NCI-H1436 treated with DMSO at 0.1 percent for 48 hours (cell line): Measurements from ENCODE around the gene TRIP10.
"Not testable (repeated sequence)": the region's sequence is repeated elsewhere in the genome, so short reads cannot be mapped to it uniquely, and the experiment has no call there.

ENCODE experiments used
- DNase-seq: peaks from one replicate; lab custom pipeline; 2025; lab: John Stamatoyannopoulos, UW

The TRIP10 gene

DNA sequence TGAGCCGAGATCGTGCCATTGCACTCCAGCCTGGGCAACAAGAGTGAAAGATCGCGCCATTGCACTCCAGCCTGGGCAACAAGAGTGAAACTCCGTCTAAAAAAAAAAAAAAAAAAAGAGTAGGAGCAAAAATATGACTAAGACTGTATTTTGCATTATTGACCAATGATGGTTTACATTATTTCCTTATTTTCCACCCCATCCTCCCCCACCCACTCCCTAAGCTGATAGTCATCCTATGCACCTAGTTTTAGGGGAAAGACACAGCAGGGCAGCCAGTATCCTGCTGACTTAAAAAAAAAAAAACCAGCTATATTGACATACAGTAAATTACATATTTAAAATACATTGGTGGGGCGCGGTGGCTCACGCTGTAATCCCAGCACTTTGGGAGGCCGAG lies 58.2 kb downstream of the TRIP10 start:
- DNase-seq: no peak

DNA sequence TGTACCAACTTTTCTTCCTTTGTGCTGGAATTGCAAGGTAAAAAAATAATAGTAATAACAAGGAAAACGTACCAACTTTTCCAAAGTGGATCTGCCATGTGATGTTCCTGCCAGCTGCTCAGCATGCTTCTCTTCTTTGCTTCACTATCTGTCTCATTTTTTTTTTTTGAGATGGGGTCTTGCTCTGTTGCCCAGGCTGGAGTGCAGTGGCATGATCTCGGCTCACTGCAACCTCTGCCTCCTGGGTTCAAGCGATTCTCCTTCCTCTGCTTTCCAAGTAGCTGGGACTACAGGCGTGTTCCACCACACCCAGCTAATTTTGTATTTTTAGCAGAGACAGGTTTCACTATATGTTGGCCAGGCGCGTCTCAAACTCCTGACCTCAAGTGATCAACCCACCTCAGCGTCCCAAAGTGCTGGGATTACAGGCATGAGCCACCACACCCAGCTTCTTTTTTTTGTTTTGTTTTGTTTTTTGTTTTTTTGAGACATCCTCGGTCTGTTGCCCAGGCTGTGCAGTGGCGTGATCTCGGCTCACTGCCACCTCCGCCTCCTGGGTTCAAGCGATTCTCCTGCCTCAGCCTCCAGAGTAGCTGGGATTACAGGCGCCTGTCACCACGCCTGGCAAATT lies 60.8 kb downstream of the TRIP10 start:
- DNase-seq: not testable (repeated sequence)

GRCh38 chr19:6800991-6801484 lies 61.6 kb downstream of the TRIP10 start:
- no peak for DNase-seq
